Measurements from ENCODE around the gene TTC34. TPM values are rescaled to one million over a fixed set of nuclear protein-coding genes. Genes with fewer than 3 reads are reported as not detected.
"Not testable (repeated sequence)": the region's sequence is repeated elsewhere in the genome, so short reads cannot be mapped to it uniquely, and the experiment has no call there.

The TTC34 gene
- total RNA-seq, 4 donors from 2014 or later, result 0.04 to 0.19 (median 0.15) TPM; not detected in 1

- no peak for DNase-seq
- TF ChIP-seq POLR2A (IDR thresholded peaks at IDR 0.05), result no peak
- TF ChIP-seq CTCF (IDR thresholded peaks at IDR 0.05), result no peak
- WGBS, 2 donors, result 85% methylated on average over 3 of the region's 12 CpGs; no CpG with 5 or more reads in 1 of the 2 donors
- Histone ChIP-seq H3K9me3 (no peaks in the 10 kb centered on the region), H3K4me1 (no peaks in the 10 kb centered on the region), H3K27me3 (peaks cover 0 to 91% (median 0%) of the 10 kb centered on the region in 4 donors), H3K27ac (no peak overlapping the region), H3K4me3 (no peak overlapping the region), H3K36me3 (no peaks in the 10 kb centered on the region)
- intact Hi-C loops (cut with DNase I), result no loop called here
Measured at GRCh38 chr1:2800664-2801045, 838 bp downstream of the TTC34 start.

- Histone ChIP-seq H3K27me3 (peaks cover 0 to 88% (median 0%) of the 10 kb centered on the region in 4 donors), H3K27ac (no peak overlapping the region), H3K9me3 (peaks cover 0 to 4% (median 0%) of the 10 kb centered on the region in 3 donors), H3K36me3 (no peaks in the 10 kb centered on the region), H3K4me3 (no peak overlapping the region), H3K4me1 (no peaks in the 10 kb centered on the region)
- TF ChIP-seq CTCF (IDR thresholded peaks at IDR 0.05) (no peak), POLR2A (IDR thresholded peaks at IDR 0.05) (no peak)
- no peak for DNase-seq
- intact Hi-C loops (cut with DNase I), result no loop called here
- 66 to 70% methylated on average over 4 to 7 of the region's 49 CpGs for WGBS, 2 donors
Measured at GRCh38 chr1:2799811-2800663, 1.5 kb downstream of the TTC34 start.

GRCh38 chr1:2798958-2799357, 2.5 kb downstream of the TTC34 start:
- DNase-seq; H3K4me3 ChIP-seq; H3K36me3 ChIP-seq; H3K27ac ChIP-seq; H3K4me1 ChIP-seq; intact Hi-C loops (cut with DNase I): not testable (repeated sequence)
- peaks cover 0 to 82% (median 0%) of the 10 kb centered on the region in 4 donors for H3K27me3 ChIP-seq
- H3K9me3 ChIP-seq, result peaks cover 0 to 15% (median 10%) of the 10 kb centered on the region in 3 donors
- 84 to 95% methylated on average over 5 to 7 of the region's 7 CpGs for WGBS, 2 donors

GRCh38 chr1:2797741-2798016, 3.8 kb downstream of the TTC34 start:
- WGBS, 2 donors, result 62% methylated on average over 6 of the region's 6 CpGs
- intact Hi-C loops (cut with DNase I), result no loop called here
- H3K27me3 ChIP-seq, result peaks cover 0 to 81% (median 0%) of the 10 kb centered on the region in 4 donors

GRCh38 chr1:2796890-2797740, 4.4 kb downstream of the TTC34 start:
- H3K27me3 ChIP-seq, result peaks cover 0 to 81% (median 0%) of the 10 kb centered on the region in 4 donors
- 46 to 47% methylated on average over 13 to 19 of the region's 19 CpGs for WGBS, 2 donors

More at GRCh38 chr1:2797741-2798016, 3.8 kb downstream of the TTC34 start:
- no peaks in the 10 kb centered on the region for H3K36me3 ChIP-seq
- H3K27ac ChIP-seq, result no peak overlapping the region
- peaks cover 0 to 27% (median 18%) of the 10 kb centered on the region in 3 donors for H3K9me3 ChIP-seq
- TF ChIP-seq CTCF (IDR thresholded peaks at IDR 0.05) (no peak), POLR2A (IDR thresholded peaks at IDR 0.05) (no peak)
- H3K4me3 ChIP-seq, result no peak overlapping the region
- no peaks in the 10 kb centered on the region for H3K4me1 ChIP-seq
- DNase-seq, result no peak

More at GRCh38 chr1:2796890-2797740, 4.4 kb downstream of the TTC34 start:
- intact Hi-C loops (cut with DNase I), result no loop called here
- DNase-seq, result no peak
- Histone ChIP-seq H3K4me1 (no peaks in the 10 kb centered on the region), H3K27ac (no peak overlapping the region), H3K9me3 (peaks cover 0 to 33% (median 24%) of the 10 kb centered on the region in 3 donors), H3K36me3 (no peaks in the 10 kb centered on the region), H3K4me3 (no peak overlapping the region)
- no peak for TF ChIP-seq CTCF (IDR thresholded peaks at IDR 0.05)
- TF ChIP-seq POLR2A (IDR thresholded peaks at IDR 0.05), result no peak

Data from esophagus squamous epithelium (tissue), 5 donors.